T47D (cell line): ENCODE measurements around the gene TERC.
"Not testable (repeated sequence)": the region's sequence is repeated elsewhere in the genome, so short reads cannot be mapped to it uniquely, and the experiment has no call there.

Experiments used
- DNase-seq, 2 experiments: peaks; one replicate each; pipeline versions ENCODE4 v3.0.0 to v3.0.0-alpha.2; 2011 to 2012; ENCODE audit warnings: low read depth in 1 of 2, low spot score in 1 of 2
- JUND ChIP-seq: IDR thresholded peaks from 2 replicates; pipeline ENCODE4 v1.6.1; 2012; ENCODE audit warnings: low read depth
- in situ Hi-C: cut with HindIII; loops from 2 replicates; pipeline ENCODE4 v1.10.0; 2016; ENCODE audit warnings: low sequenced_read_pairs, low pct_unique_long_range_greater_than_20kb

Gene TERC

DNA sequence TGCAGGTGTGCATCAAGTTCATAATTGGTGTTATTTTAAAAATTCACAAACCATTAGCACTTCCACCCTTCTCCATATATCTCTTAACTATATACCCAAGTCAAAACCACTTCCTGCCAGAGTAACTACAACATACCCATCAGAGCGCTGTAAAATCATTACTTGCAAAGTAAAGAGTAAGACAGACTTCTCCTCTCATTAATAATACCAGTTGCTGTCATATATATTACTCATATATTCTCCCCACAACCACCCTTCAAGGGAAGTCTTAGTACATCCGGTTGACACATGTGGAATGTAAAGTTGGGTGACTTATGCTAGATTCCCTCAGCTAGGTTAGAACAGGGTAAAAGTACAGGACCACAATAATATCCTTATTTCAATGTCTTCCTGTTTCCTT is 5.6 kb downstream of the TERC start:
- TF ChIP-seq JUND, result no peak
- DNase-seq, result no peak
- in situ Hi-C loops, result no loop called here

DNA sequence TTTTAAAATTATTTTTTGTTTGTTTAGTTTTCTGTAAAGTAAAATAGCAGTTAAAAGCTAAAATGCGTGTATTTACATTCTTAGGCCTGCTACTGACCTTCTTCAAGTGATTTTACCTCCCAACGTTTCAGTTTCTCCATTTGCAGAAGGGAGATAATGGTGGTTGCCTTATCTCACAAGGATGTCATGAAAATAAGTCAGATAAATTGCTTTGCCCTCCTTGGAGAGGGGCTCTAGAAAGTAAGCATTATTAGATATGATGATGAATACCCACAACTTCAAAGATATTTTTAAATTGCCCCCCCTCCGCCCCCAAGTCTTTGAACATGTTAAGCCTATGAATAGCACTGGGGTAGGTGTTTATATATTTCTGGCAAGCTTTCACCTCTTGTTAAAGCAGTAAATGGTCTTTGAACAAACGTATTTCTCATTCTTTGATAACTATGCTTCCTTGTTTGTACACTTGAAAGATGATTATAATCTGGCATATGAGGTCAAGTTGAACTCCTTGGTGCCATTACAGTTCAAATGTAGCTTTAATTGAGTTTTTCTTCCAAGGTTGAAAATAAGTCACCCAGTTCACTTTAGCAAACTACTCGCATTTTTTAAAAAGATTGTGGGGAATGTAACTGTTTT is 6.4 kb downstream of the TERC start:
- no peak for DNase-seq
- in situ Hi-C loops, result no loop called here
- TF ChIP-seq JUND, result no peak

DNA sequence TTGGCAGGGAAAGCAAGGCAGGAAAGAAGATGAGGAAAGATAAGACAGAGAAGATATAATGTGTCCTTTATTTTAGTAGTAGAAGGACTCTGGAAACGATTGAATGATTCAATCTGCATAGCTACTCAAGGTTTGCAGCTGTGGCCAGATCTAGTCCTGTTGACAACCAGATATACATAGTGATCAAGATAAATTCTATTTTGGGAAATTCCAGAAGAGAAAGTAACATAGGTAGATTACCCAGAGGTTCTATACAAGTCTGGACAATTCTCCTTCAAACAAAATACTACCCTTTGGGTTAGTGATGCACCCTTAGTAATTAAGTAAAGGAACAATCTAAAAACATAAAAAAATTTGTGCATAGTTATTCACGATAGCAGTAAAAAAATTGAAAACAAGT is 9.4 kb downstream of the TERC start:
- no peak for DNase-seq
- in situ Hi-C loops, result no loop called here
- no peak for TF ChIP-seq JUND

DNA sequence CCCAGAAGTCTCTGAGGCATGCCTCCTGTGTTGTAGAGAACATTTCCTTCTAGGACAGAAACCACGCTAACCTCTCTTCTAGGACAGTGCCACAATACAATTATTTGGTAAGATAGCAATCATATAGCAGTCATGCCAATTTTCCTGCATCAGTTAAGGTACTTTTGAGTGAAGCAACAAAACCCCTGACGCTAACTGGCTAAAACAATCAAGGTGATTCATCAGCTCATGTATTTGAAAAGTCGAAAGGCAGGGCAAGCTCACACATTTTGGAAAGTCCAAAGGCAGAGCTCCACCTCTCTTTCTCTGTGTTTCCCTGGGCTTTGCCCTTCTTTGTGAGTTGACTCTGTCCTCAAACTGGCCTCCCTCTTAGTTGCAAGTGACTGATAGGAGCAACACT is 10.1 kb downstream of the TERC start:
- DNase-seq, result peak in 1 of 2 experiments; percentile 67
- in situ Hi-C loops, result no loop called here
- TF ChIP-seq JUND, result no peak

DNA sequence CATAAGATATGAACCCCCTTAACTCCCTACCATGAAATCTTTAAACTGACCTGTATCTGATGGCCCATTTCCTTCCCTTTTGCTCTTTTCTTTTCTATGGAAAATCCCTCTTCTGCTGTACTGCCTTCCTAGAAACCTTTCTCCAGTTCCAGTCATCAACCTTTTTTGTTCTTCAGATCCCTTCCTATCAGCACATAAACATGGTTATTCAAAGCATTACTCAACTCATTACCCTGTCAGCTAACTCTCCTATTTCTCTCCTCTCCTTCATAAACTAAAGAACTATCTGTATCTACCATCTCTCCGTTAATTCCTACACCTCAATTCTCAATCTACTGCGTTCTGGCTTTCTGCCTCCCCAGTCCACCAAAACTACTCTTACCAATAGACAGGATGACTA is 13.0 kb downstream of the TERC start:
- DNase-seq, result no peak
- in situ Hi-C loops, result no loop called here
- no peak for TF ChIP-seq JUND

DNA sequence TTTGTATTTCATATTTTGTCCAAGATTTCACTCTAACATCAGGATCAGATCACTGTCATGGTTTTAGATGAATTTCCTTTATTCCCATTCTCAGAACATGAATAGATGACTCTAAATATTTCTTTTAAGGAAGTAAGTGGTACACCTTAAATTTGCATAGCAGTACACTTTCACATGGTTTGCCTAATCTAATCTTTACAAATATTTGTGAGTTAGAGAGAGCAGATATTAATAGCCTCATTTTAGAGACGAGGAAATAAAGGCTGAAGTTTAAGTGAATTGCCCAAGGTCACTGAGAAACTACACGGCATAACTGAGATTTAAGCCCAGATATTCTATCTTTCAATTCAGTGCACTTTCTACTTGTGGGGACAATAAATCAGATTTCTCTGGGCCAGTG is 14.2 kb downstream of the TERC start:
- in situ Hi-C loops, result no loop called here
- no peak for DNase-seq
- TF ChIP-seq JUND, result no peak

DNA sequence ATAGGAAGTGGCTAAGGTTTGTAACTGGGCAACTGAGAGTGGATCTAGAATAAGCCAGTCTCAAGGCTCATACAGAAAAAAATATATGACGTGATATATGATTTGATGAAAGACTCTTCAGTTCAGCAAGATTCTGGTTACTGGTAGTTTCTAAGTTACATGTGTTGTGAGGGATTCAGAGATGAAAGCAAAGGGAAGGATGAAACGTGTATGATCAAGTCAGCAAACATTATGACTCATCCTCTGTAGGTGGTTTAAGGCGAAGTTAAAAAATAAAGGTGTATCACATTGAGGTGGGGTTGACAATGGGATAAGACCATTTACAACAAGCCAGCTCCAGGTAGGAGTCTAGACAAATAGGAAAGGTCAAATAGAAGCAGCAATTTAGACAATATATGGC is 16.2 kb downstream of the TERC start:
- in situ Hi-C loops, result no loop called here
- TF ChIP-seq JUND, result no peak
- DNase-seq, result no peak

DNA sequence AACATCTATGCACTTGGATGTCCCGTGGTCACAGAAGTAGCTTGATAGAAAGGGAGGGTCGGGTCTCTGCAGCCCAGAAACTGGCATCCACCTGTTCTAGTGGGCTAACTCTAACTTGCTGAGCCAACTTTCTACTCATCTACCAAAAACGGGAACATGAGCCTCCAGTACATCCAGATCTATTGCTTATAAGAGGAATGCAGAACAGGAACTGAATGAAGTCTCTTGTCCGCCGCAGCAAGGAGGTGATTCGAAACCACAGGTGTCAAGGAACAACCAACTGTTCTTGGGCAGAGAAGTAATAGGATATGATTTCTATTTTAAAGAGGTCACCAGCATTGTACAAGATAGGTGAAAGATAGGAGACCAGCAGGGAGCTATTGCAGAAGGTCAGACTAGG is 17.9 kb downstream of the TERC start:
- TF ChIP-seq JUND, result no peak
- no peak for DNase-seq
- in situ Hi-C loops, result no loop called here

DNA sequence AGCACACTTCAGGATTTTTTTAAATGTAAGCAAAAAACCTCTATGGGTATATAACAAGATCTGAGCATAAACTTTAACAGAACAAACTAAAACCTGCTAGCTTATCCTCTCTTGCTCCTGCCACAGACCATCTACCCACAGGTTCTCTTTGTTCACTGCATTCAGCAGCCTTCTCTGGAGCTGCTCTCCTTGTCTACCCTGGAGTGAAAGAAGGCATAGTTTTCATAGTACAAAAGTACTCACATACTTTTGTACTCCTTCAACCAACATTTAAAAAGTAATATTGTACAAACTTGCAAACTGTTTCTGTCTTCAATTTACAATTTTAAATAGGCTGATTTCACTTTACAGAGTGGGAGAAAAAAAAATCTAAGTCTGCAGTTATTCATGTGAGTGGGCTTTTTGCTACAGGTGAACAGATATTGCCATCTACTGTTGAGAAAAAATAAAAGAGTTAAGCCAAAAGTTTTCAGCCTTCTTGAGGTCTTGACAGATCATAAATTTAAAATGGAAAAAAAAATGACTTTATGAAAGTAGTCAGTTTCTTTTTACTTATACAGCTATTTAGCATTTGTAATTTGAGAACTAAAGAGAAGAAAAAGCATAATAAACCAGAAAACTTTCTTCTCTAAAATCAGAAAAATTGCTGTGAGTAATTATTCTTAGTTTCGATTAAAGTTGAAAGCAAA is 20.4 kb downstream of the TERC start:
- in situ Hi-C loops, result no loop called here
- peak; percentile 62 to 71 for DNase-seq
- TF ChIP-seq JUND, result no peak

DNA sequence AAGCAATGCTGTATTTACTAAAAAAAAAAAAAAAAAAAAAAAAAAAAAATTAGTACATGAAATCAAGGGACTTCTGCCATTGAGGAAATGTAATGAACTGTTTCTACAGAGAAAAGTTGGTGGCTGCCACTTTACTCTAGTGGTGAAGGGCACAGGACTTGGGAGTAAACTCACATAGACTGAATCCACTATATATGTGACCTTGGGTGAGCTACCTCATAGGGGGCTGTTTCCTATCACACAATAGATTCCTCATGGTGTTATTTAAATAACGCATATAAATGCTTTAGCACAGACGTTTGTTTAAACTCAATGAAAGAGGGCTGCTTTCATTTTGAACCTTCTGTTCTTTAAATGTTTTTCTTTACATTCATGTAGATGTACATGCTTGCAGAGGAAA is 25.8 kb downstream of the TERC start:
- in situ Hi-C loops, result no loop called here
- no peak for DNase-seq
- TF ChIP-seq JUND, result no peak

DNA sequence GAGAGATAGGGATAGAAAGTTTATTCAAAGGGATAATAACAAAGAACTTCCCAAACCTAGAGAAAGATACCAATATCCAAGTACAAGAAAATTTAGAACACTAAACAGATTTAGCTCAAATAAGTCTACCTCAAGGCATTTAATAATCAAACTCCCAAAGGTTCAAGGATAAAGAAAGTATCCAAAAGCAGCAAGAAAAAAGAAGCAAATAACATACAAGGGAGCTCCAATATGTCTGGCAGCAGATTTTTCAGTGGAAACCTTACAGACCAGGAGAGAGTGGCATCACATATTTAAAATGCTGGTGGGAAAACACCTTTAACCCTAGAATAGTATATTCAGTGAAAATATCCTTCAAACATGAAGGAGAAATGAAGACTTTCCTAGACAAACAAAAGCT is 33.0 kb downstream of the TERC start:
- in situ Hi-C loops, DNase-seq: not testable (repeated sequence)

DNA sequence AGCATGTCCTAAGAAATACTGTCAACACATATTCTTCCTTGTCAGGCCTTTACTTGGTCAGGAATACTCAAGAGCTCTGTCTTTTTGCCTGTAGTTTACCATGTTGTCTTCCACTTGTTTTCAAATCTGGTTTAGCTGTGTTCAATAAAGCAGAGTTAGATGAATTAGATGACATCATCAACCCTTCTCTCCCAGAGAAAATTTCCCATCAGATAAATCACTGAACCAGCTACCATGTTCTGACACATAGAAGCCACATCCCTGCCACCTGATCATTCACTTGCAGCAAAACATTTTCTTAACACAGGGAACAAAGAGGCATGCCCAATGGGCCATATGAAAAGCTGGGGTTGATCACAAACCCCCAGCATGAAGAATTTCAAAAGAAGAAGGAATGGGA is 42.1 kb downstream of the TERC start:
- no peak for DNase-seq
- no peak for TF ChIP-seq JUND
- in situ Hi-C loops, result no loop called here

DNA sequence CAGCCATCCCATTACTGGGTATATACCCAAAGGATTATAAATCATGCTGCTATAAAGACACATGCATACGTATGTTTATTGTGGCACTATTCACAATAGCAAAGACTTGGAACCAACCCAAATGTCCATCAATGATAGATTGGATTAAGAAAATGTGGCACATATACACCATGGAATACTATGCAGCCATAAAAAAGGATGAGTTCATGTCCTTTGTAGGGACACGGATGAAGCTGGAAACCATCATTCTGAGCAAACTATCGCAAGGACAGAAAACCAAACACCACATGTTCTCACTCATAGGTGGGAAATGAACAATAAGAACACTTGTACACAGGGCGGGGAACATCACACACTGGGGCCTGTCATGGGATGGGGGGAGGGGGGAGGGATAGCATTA is 46.4 kb downstream of the TERC start:
- DNase-seq, in situ Hi-C loops: not testable (repeated sequence)
